ENCODE data around the gene CA10. TPM values are rescaled to one million over a fixed set of nuclear protein-coding genes. Genes with fewer than 3 reads are reported as not detected.

CA10 gene
- total and polyA plus RNA-seq, 2 experiments from 2014 or later: 0.92 to 1.5 TPM

GRCh38 chr17:51995797-51996403, 162.6 kb downstream of the CA10 start (continued):
- no peak for TF ChIP-seq ZNF462 (CRISPR knock-in tag; IDR thresholded peaks at IDR 0.05)
- no peak for TF ChIP-seq CTCF (conservative IDR thresholded peaks at IDR 0.05; ENCODE audit: low read depth in 2 of 2)

GRCh38 chr17:51992864-51993416, 165.6 kb downstream of the CA10 start:
- Histone ChIP-seq H3F3A (replicated peaks; ENCODE audit: low read depth) (no peaks in the 10 kb centered on the region), H3K36me3 (ENCODE audit: insufficient read depth) (no peaks in the 10 kb centered on the region), H3K4me2 (no peak overlapping the region), H3K27ac (ENCODE audit: low read depth) (no peak overlapping the region), H3K4me1 (ENCODE audit: insufficient read depth) (no peaks in the 10 kb centered on the region), H3K9me2 (ENCODE audit: insufficient read depth) (peaks cover 7% of the 10 kb centered on the region; the same call in 1 of the 2 replicates), H3K4me3 (no peak overlapping the region), H2AFZ (no peak overlapping the region), H3K79me2 (replicated peaks; ENCODE audit: insufficient read depth) (no peaks in the 10 kb centered on the region), H4K20me1 (replicated peaks; ENCODE audit: insufficient read depth) (no peaks in the 10 kb centered on the region), H3K27me3 (ENCODE audit: insufficient read depth) (no peaks in the 10 kb centered on the region)
- ATAC-seq (no peak), DNase-seq (ENCODE audit: low spot score) (no peak)
- Mint-ChIP-seq H3K4me1 (peaks cover 6% of the 10 kb centered on the region), H3K4me3 (no peak overlapping the region), H3K27ac (no peak overlapping the region), H3K36me3 (ENCODE audit: low read depth) (no peaks in the 10 kb centered on the region), H3K9me3 (peaks cover 5% of the 10 kb centered on the region; the same call in 2 of the 3 replicates), H3K27me3 (ENCODE audit: insufficient read depth, low read depth, poor library complexity) (no peaks in the 10 kb centered on the region)
- TF ChIP-seq STAT1 (IDR thresholded peaks at IDR 0.05; ENCODE audit: unreplicated experiment) (no peak), NANOG (IDR thresholded peaks at IDR 0.05; ENCODE audit: borderline replicate concordance) (no peak), REST (IDR thresholded peaks at IDR 0.05; ENCODE audit: unreplicated experiment) (no peak), ZNF114 (CRISPR knock-in tag; IDR thresholded peaks at IDR 0.05) (no peak), JUNB (IDR thresholded peaks at IDR 0.05; ENCODE audit: unreplicated experiment) (no peak), POLR2AphosphoS5 (IDR thresholded peaks at IDR 0.05; ENCODE audit: low read depth) (no peak)

Measured in GM23338 (cell line).